NCI-H1694 treated with DMSO at 0.1 percent for 48 hours (cell line): ENCODE results near the gene DVL2.
A peak's percentile ranks its signal among the peaks of the same experiment; 100 is the strongest.
"Not testable (repeated sequence)": the region's sequence is repeated elsewhere in the genome, so short reads cannot be mapped to it uniquely, and the experiment has no call there.

Source experiments
- DNase-seq: peaks from one replicate; lab custom pipeline; 2025; lab: John Stamatoyannopoulos, UW

The DVL2 gene

GRCh38 chr17:7256766-7257456 is 22.6 kb upstream of the DVL2 start:
- no peak for DNase-seq

GRCh38 chr17:7254511-7254910 is 20.2 kb upstream of the DVL2 start:
- no peak for DNase-seq

GRCh38 chr17:7253082-7253481 is 18.8 kb upstream of the DVL2 start:
- no peak for DNase-seq

GRCh38 chr17:7252176-7253043 is 18.1 kb upstream of the DVL2 start, which contains the start of gene ELP5:
TSS of gene ELP5 (plus strand) at chr17:7252215. CDS start at chr17:7252551, 336 bp downstream.
- DNase-seq: peak; percentile 93

- peak; percentile 99 for DNase-seq
Observed at GRCh38 chr17:7251661-7252175, 17.4 kb upstream of the DVL2 start, which contains the start of gene CTDNEP1. TSS of gene CTDNEP1 (minus strand) at chr17:7251734. CDS start at chr17:7251296, 438 bp downstream.

GRCh38 chr17:7250695-7251627 is 16.6 kb upstream of the DVL2 start:
- DNase-seq: no peak

- no peak for DNase-seq
Observed at GRCh38 chr17:7249830-7250229, 15.5 kb upstream of the DVL2 start.

- no peak for DNase-seq
Observed at GRCh38 chr17:7249214-7249613, 14.9 kb upstream of the DVL2 start.

- DNase-seq: no peak
Observed at GRCh38 chr17:7248796-7249195, 14.5 kb upstream of the DVL2 start.

GRCh38 chr17:7246779-7247178 is 12.5 kb upstream of the DVL2 start:
- no peak for DNase-seq

GRCh38 chr17:7243838-7244237 is 9.5 kb upstream of the DVL2 start:
- DNase-seq: not testable (repeated sequence)

GRCh38 chr17:7243453-7243729 is 9.1 kb upstream of the DVL2 start:
- no peak for DNase-seq

- DNase-seq: peak; percentile 92
Observed at GRCh38 chr17:7242717-7243452, 8.6 kb upstream of the DVL2 start.

- DNase-seq: peak; percentile 80
Observed at GRCh38 chr17:7241783-7242716, 7.7 kb upstream of the DVL2 start, which contains the start of gene GABARAP. TSS of gene GABARAP (minus strand) at chr17:7242449. CDS start at chr17:7242330, 119 bp downstream.

GRCh38 chr17:7241090-7241733 is 6.9 kb upstream of the DVL2 start:
- DNase-seq: no peak

GRCh38 chr17:7240375-7240774 is 6.1 kb upstream of the DVL2 start:
- DNase-seq: no peak

- DNase-seq: peak; percentile 99
Observed at GRCh38 chr17:7239091-7240027, 5.0 kb upstream of the DVL2 start, which contains the start of gene PHF23. TSS of gene PHF23 (minus strand) at chr17:7239457. CDS start at chr17:7239279, 178 bp downstream.

- no peak for DNase-seq
Observed at GRCh38 chr17:7238420-7239090, 4.2 kb upstream of the DVL2 start.
